ENCODE measurements around the gene NAPG. TPM values are rescaled to one million over a fixed set of nuclear protein-coding genes. Genes with fewer than 3 reads are reported as not detected.
"Not testable (repeated sequence)": the region's sequence is repeated elsewhere in the genome, so short reads cannot be mapped to it uniquely, and the experiment has no call there.

NAPG gene
- total and polyA plus RNA-seq, 2 donors (not counting 3 experiments of a cell fraction or from before 2014, with no cell fraction given), result 10.8 to 34.1 TPM

GRCh38 chr18:10574412-10574811 lies 48.6 kb downstream of the NAPG start:
- dilution Hi-C loops (cut with MboI; ENCODE audit: extremely low pct_ligation_motif_present, low sequenced_read_pairs); H3K79me2 ChIP-seq (ENCODE audit: control insufficient read depth, insufficient read depth, low read length); H3K4me3 ChIP-seq (replicated peaks in 1 of 3; ENCODE audit: insufficient read depth in 1 of 3, low read depth in 1 of 3, low read length in 3 of 3); H3K9me3 ChIP-seq (replicated peaks; ENCODE audit: control insufficient read depth, insufficient read depth, low read length); BruUV-seq (replicated peaks); H3K9ac ChIP-seq (replicated peaks; ENCODE audit: extremely low read depth, insufficient read depth, low read length); H3K4me2 ChIP-seq (ENCODE audit: insufficient read depth, low read length); DNase-seq (ENCODE audit: low read depth, low spot score); CTCF ChIA-PET; intact Hi-C loops (cut with micrococcal nuclease); H3K9me1 ChIP-seq (replicated peaks; ENCODE audit: control insufficient read depth, extremely low read depth, insufficient read depth, low read length); H3K27me3 ChIP-seq (ENCODE audit: control insufficient read depth in 2 of 2, insufficient read depth in 2 of 2, low read length in 2 of 2); H3K36me3 ChIP-seq (ENCODE audit: control insufficient read depth in 2 of 2, extremely low read depth in 1 of 2, insufficient read depth in 2 of 2, low read length in 2 of 2); FAIRE-seq; H2AFZ ChIP-seq (ENCODE audit: low read depth, low read length); H3K27ac ChIP-seq (ENCODE audit: insufficient read depth, low read depth, low read length); H4K20me1 ChIP-seq (replicated peaks; ENCODE audit: control insufficient read depth, extremely low read depth, insufficient read depth, low read length); POLR2A ChIA-PET; H3K4me1 ChIP-seq (ENCODE audit: control insufficient read depth, extremely low read depth, insufficient read depth, low read length): not testable (repeated sequence)

DNA sequence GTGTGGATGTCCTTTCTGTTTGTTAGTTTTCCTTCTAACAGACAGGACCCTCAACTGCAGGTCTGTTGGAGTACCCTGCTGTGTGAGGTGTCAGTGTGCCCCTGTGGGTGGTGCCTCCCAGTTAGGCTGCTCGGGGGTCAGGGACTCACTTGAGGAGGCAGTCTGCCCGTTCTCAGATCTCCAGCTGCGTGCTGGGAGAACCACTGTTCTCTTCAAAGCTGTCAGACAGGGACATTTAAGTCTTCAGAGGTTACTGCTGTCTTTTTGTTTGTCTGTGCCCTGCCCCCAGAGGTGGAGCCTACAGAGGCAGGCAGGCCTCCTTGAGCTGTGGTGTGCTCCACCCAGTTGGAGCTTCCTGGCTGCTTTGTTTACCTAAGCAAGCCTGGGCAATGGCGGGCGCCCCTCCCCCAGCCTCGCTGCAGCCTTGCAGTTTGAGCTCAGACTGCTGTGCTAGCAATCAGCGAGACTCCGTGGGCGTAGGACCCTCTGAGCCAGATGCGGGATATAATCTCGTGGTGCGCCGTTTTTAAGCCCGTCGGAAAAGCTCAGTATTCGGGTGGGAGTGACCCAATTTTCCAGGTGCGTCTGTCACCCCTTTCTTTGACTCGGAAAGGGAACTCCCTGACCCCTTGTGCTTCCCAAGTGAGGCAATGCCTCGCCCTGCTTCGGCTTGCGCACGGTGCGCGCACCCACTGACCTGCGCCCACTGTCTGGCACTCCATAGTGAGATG lies 52.2 kb downstream of the NAPG start:
- H3K9ac ChIP-seq (replicated peaks; ENCODE audit: extremely low read depth, insufficient read depth, low read length); H3K27ac ChIP-seq (ENCODE audit: insufficient read depth, low read depth, low read length); H3K27me3 ChIP-seq (ENCODE audit: control insufficient read depth in 2 of 2, insufficient read depth in 2 of 2, low read length in 2 of 2); DNase-seq (ENCODE audit: low read depth, low spot score); H3K4me2 ChIP-seq (ENCODE audit: insufficient read depth, low read length); POLR2A ChIA-PET; H2AFZ ChIP-seq (ENCODE audit: low read depth, low read length); H3K79me2 ChIP-seq (ENCODE audit: control insufficient read depth, insufficient read depth, low read length); H3K4me3 ChIP-seq (replicated peaks in 1 of 3; ENCODE audit: insufficient read depth in 1 of 3, low read depth in 1 of 3, low read length in 3 of 3); FAIRE-seq; H3K36me3 ChIP-seq (ENCODE audit: control insufficient read depth in 2 of 2, extremely low read depth in 1 of 2, insufficient read depth in 2 of 2, low read length in 2 of 2); H4K20me1 ChIP-seq (replicated peaks; ENCODE audit: control insufficient read depth, extremely low read depth, insufficient read depth, low read length); H3K4me1 ChIP-seq (ENCODE audit: control insufficient read depth, extremely low read depth, insufficient read depth, low read length); CTCF ChIA-PET; H3K9me3 ChIP-seq (replicated peaks; ENCODE audit: control insufficient read depth, insufficient read depth, low read length); H3K9me1 ChIP-seq (replicated peaks; ENCODE audit: control insufficient read depth, extremely low read depth, insufficient read depth, low read length); intact Hi-C loops (cut with micrococcal nuclease); dilution Hi-C loops (cut with MboI; ENCODE audit: extremely low pct_ligation_motif_present, low sequenced_read_pairs); BruUV-seq (replicated peaks): not testable (repeated sequence)

DNA sequence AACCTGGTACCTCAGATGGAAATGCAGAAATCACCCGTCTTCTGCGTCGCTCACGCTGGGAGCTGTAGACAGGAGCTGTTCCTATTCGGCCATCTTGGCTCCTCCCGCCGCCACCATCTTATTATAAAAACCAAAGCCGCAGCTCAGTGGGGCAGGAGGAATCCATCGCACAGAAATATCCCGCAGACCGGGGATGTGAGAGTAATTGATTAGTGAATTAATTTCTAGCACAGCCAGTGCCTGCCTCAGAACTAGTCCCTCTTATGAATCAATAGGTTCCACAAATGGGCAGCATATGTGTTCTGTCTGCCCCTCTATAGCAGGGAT lies 52.7 kb downstream of the NAPG start:
- DNase-seq (ENCODE audit: low read depth, low spot score); BruUV-seq (replicated peaks); H3K4me3 ChIP-seq (replicated peaks in 1 of 3; ENCODE audit: insufficient read depth in 1 of 3, low read depth in 1 of 3, low read length in 3 of 3); FAIRE-seq; H2AFZ ChIP-seq (ENCODE audit: low read depth, low read length); H3K79me2 ChIP-seq (ENCODE audit: control insufficient read depth, insufficient read depth, low read length); H3K9me3 ChIP-seq (replicated peaks; ENCODE audit: control insufficient read depth, insufficient read depth, low read length); POLR2A ChIA-PET; H3K4me2 ChIP-seq (ENCODE audit: insufficient read depth, low read length); intact Hi-C loops (cut with micrococcal nuclease); H3K9me1 ChIP-seq (replicated peaks; ENCODE audit: control insufficient read depth, extremely low read depth, insufficient read depth, low read length); H3K9ac ChIP-seq (replicated peaks; ENCODE audit: extremely low read depth, insufficient read depth, low read length); dilution Hi-C loops (cut with MboI; ENCODE audit: extremely low pct_ligation_motif_present, low sequenced_read_pairs); CTCF ChIA-PET; H4K20me1 ChIP-seq (replicated peaks; ENCODE audit: control insufficient read depth, extremely low read depth, insufficient read depth, low read length); H3K4me1 ChIP-seq (ENCODE audit: control insufficient read depth, extremely low read depth, insufficient read depth, low read length); H3K27me3 ChIP-seq (ENCODE audit: control insufficient read depth in 2 of 2, insufficient read depth in 2 of 2, low read length in 2 of 2); H3K27ac ChIP-seq (ENCODE audit: insufficient read depth, low read depth, low read length); H3K36me3 ChIP-seq (ENCODE audit: control insufficient read depth in 2 of 2, extremely low read depth in 1 of 2, insufficient read depth in 2 of 2, low read length in 2 of 2): not testable (repeated sequence)
